ENCODE measurements around the gene ACCSL. TPM values are rescaled to one million over a fixed set of nuclear protein-coding genes. Genes with fewer than 3 reads are reported as not detected.

ACCSL gene
- total and polyA plus RNA-seq, 2 donors (not counting 1 experiment from before 2014, with no cell fraction given), result not detected

DNA sequence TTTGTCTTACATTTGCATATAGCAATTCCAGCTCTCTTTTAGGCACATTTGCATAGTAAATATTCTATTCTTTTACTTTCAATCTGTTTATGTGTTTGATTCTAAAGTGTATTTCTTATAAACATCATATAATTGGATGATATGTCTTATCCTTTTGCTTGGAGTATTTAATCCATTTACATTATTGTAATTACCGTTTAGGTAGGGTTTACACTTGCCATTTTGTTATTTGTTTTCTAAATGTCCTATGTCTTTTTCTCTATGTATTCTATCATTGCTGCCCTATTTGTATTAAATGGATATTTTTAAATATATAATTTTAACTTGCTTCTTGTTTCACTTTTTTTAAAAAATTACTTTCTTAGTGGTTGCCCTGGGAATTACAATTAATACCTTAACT lies 22.8 kb upstream of the ACCSL start:
- CTCF ChIA-PET, result no interaction called here
- intact Hi-C loops (cut with micrococcal nuclease), result no loop called here

DNA sequence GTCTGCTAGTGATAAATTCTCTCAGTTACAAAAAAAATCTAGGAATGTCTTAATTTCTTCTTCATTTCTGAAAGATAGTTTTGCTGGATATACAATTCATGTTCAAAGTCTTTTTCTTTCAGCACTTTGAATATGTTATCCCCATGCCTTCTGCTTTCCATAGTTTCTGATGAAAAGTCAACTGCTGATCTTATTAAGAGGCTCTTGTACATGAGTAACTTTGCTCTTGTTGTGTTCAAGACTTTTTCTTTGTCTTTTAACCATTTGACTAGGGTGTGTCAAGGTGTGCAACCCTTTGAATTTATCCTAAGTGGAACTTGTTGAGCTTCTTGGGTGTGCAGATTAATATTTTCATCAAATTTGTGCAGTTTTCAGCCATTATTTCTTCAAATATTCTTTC lies 22.1 kb upstream of the ACCSL start:
- H3K27me3 Mint-ChIP-seq, result peaks cover 43% of the 10 kb centered on the region
- H3K27ac ChIP-seq (ENCODE audit: low read length in 2 of 2), result no peak overlapping the region
- no peak for DNase-seq

More for the DNA sequence above, 22.8 kb upstream of the ACCSL start:
- Histone ChIP-seq H3K9me3 (ENCODE audit: control extremely low read depth in 1 of 3, control insufficient read depth in 2 of 3, insufficient read depth in 1 of 3, low read length in 2 of 3) (peaks cover 2 to 7% (median 3%) of the 10 kb centered on the region in 3 donors), H3K4me1 (ENCODE audit: control insufficient read depth in 2 of 2, insufficient read depth in 2 of 2, low read length in 2 of 2) (no peaks in the 10 kb centered on the region), H4K20me1 (ENCODE audit: control insufficient read depth, insufficient read depth, low read length, poor library complexity, severe bottlenecking) (no peaks in the 10 kb centered on the region), H3K36me3 (replicated peaks in 1 of 2; ENCODE audit: control extremely low read depth in 1 of 2, control insufficient read depth in 1 of 2, extremely low read depth in 1 of 2, insufficient read depth in 2 of 2, low read length in 1 of 2) (no peaks in the 10 kb centered on the region), H3K27me3 (replicated peaks in 1 of 4; ENCODE audit: control extremely low read depth in 1 of 4, control insufficient read depth in 3 of 4, insufficient read depth in 4 of 4, low read length in 3 of 4) (peaks cover 0 to 3% (median 1%) of the 10 kb centered on the region in 4 experiments), H3K79me2 (ENCODE audit: control insufficient read depth, insufficient read depth, low read length) (no peaks in the 10 kb centered on the region), H2AFZ (ENCODE audit: insufficient read depth, low read depth, low read length, poor library complexity, severe bottlenecking) (no peak overlapping the region), H3K27ac (ENCODE audit: low read length in 2 of 2) (no peak overlapping the region), H3K4me2 (replicated peaks; ENCODE audit: low read depth, low read length, poor library complexity, severe bottlenecking) (no peak overlapping the region), H3K4me3 (ENCODE audit: control extremely low read depth in 1 of 5, extremely low read depth in 1 of 5, insufficient read depth in 1 of 5, low read depth in 2 of 5, low read length in 4 of 5) (no peak overlapping the region), H3K9ac (ENCODE audit: low read length) (no peak overlapping the region)
- TF ChIP-seq EZH2 (IDR thresholded peaks at IDR 0.05; ENCODE audit: borderline replicate concordance, insufficient read depth, low read depth, low read length, poor library complexity, severe bottlenecking), result no peak
- TF ChIP-seq, protein P1, sequence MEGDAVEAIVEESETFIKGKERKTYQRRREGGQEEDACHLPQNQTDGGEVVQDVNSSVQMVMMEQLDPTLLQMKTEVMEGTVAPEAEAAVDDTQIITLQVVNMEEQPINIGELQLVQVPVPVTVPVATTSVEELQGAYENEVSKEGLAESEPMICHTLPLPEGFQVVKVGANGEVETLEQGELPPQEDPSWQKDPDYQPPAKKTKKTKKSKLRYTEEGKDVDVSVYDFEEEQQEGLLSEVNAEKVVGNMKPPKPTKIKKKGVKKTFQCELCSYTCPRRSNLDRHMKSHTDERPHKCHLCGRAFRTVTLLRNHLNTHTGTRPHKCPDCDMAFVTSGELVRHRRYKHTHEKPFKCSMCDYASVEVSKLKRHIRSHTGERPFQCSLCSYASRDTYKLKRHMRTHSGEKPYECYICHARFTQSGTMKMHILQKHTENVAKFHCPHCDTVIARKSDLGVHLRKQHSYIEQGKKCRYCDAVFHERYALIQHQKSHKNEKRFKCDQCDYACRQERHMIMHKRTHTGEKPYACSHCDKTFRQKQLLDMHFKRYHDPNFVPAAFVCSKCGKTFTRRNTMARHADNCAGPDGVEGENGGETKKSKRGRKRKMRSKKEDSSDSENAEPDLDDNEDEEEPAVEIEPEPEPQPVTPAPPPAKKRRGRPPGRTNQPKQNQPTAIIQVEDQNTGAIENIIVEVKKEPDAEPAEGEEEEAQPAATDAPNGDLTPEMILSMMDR (IDR thresholded peaks at IDR 0.05), result no peak
- peaks cover 16% of the 10 kb centered on the region for H3K9me3 Mint-ChIP-seq (ENCODE audit: insufficient read depth)
- no peak overlapping the region for H3K4me3 Mint-ChIP-seq
- H3K4me1 Mint-ChIP-seq, result no peaks in the 10 kb centered on the region
- DNase-seq (no peak), ATAC-seq (ENCODE audit: low read depth) (no peak)
- H3K27me3 Mint-ChIP-seq, result peaks cover 40% of the 10 kb centered on the region
- POLR2A ChIA-PET, result no interaction called here
- no peak overlapping the region for H3K27ac Mint-ChIP-seq
- no CpG with 5 or more reads among the region's 1 CpG for WGBS (ENCODE audit: insufficient coverage)

More for the DNA sequence above, 22.1 kb upstream of the ACCSL start:
- CTCF ChIA-PET, result no interaction called here
- Mint-ChIP-seq H3K4me1 (no peaks in the 10 kb centered on the region), H3K27ac (no peak overlapping the region), H3K9me3 (ENCODE audit: insufficient read depth) (peaks cover 16% of the 10 kb centered on the region), H3K4me3 (no peak overlapping the region)
- Histone ChIP-seq H3K4me1 (ENCODE audit: control insufficient read depth in 2 of 2, insufficient read depth in 2 of 2, low read length in 2 of 2) (no peaks in the 10 kb centered on the region), H4K20me1 (ENCODE audit: control insufficient read depth, insufficient read depth, low read length, poor library complexity, severe bottlenecking) (no peaks in the 10 kb centered on the region), H3K27me3 (replicated peaks in 1 of 4; ENCODE audit: control extremely low read depth in 1 of 4, control insufficient read depth in 3 of 4, insufficient read depth in 4 of 4, low read length in 3 of 4) (peaks cover 0 to 5% (median 1%) of the 10 kb centered on the region in 4 experiments), H3K9ac (ENCODE audit: low read length) (no peak overlapping the region), H3K36me3 (replicated peaks in 1 of 2; ENCODE audit: control extremely low read depth in 1 of 2, control insufficient read depth in 1 of 2, extremely low read depth in 1 of 2, insufficient read depth in 2 of 2, low read length in 1 of 2) (no peaks in the 10 kb centered on the region), H3K4me3 (ENCODE audit: control extremely low read depth in 1 of 5, extremely low read depth in 1 of 5, insufficient read depth in 1 of 5, low read depth in 2 of 5, low read length in 4 of 5) (no peak overlapping the region), H3K9me3 (ENCODE audit: control extremely low read depth in 1 of 3, control insufficient read depth in 2 of 3, insufficient read depth in 1 of 3, low read length in 2 of 3) (peaks cover 2 to 7% (median 3%) of the 10 kb centered on the region in 3 donors), H2AFZ (ENCODE audit: insufficient read depth, low read depth, low read length, poor library complexity, severe bottlenecking) (no peak overlapping the region), H3K4me2 (replicated peaks; ENCODE audit: low read depth, low read length, poor library complexity, severe bottlenecking) (no peak overlapping the region), H3K79me2 (ENCODE audit: control insufficient read depth, insufficient read depth, low read length) (no peaks in the 10 kb centered on the region)
- intact Hi-C loops (cut with micrococcal nuclease), result no loop called here
- no peak for ATAC-seq (ENCODE audit: low read depth)
- POLR2A ChIA-PET, result no interaction called here
- TF ChIP-seq EZH2 (IDR thresholded peaks at IDR 0.05; ENCODE audit: borderline replicate concordance, insufficient read depth, low read depth, low read length, poor library complexity, severe bottlenecking), result no peak
- TF ChIP-seq, protein P1 (IDR thresholded peaks at IDR 0.05), result no peak

All from B cell (primary cell).